Mesendoderm (in vitro differentiated cells): Measurements from ENCODE around the gene UBTD2.
A peak's percentile ranks its signal among the peaks of the same experiment; 100 is the strongest.

Experiments
- DNase-seq: peaks from one replicate; pipeline ENCODE4 v3.0.0; 2013
- H2AK5ac ChIP-seq: 2 replicates; pipeline ENCODE4 v1.6.1; 2013; ENCODE audit warnings: low read length, inconsistent platforms
- H2BK120ac ChIP-seq: 2 replicates; pipeline ENCODE4 v1.6.1; 2013; ENCODE audit warnings: low read depth, mild to moderate bottlenecking, low read length, moderate library complexity, mixed read lengths
- H2BK15ac ChIP-seq: replicated peaks from 2 replicates; pipeline ENCODE4 v1.6.1; 2013; ENCODE audit warnings: low read depth, mild to moderate bottlenecking, moderate library complexity
- H2BK5ac ChIP-seq: 2 replicates; pipeline ENCODE4 v1.6.1; 2013; ENCODE audit warnings: low read length, inconsistent platforms
- H3K18ac ChIP-seq: 2 replicates; pipeline ENCODE4 v1.6.1; 2013; ENCODE audit warnings: mild to moderate bottlenecking, low read length, mixed read lengths
- H3K23ac ChIP-seq: one replicate; pipeline ENCODE4 v1.6.1; 2013; ENCODE audit warnings: low read length
- H3K27ac ChIP-seq: 2 replicates; pipeline ENCODE4 v1.5.1; 2013; ENCODE audit warnings: low read depth, mild to moderate bottlenecking, inconsistent platforms, low read length, moderate library complexity
- H3K27me3 ChIP-seq: 2 replicates; pipeline ENCODE4 v1.6.1; 2013; ENCODE audit warnings: low read length, control low read depth, mild to moderate bottlenecking, inconsistent platforms; ENCODE audit not compliant: insufficient read depth, poor library complexity
- H3K36me3 ChIP-seq: 2 replicates; pipeline ENCODE4 v1.6.1; 2013; ENCODE audit warnings: low read length, inconsistent platforms; ENCODE audit not compliant: control insufficient read depth, insufficient read depth
- H3K4ac ChIP-seq: one replicate; pipeline ENCODE4 v1.6.1; 2013; ENCODE audit warnings: low read depth, mild to moderate bottlenecking, low read length, moderate library complexity
- H3K4me1 ChIP-seq: 2 replicates; pipeline ENCODE4 v1.6.1; 2013; ENCODE audit warnings: low read depth, low read length, inconsistent platforms; ENCODE audit not compliant: control insufficient read depth
- H3K4me2 ChIP-seq: 2 replicates; pipeline ENCODE4 v1.6.1; 2013; ENCODE audit warnings: low read length
- H3K4me3 ChIP-seq: 2 replicates; pipeline ENCODE4 v1.5.1; 2013; ENCODE audit warnings: mild to moderate bottlenecking, low read length
- H3K56ac ChIP-seq: one replicate; pipeline ENCODE4 v1.6.1; 2013; ENCODE audit warnings: low read length
- H3K79me1 ChIP-seq: 2 replicates; pipeline ENCODE4 v1.6.1; 2013; ENCODE audit warnings: low read length, inconsistent platforms
- H3K79me2 ChIP-seq: 2 replicates; pipeline ENCODE4 v1.6.1; 2013; ENCODE audit warnings: mild to moderate bottlenecking, low read length; ENCODE audit not compliant: control insufficient read depth, insufficient read depth
- H3K9ac ChIP-seq: 2 replicates; pipeline ENCODE4 v1.6.1; 2013; ENCODE audit warnings: low read length, inconsistent platforms
- H4K5ac ChIP-seq: one replicate; pipeline ENCODE4 v1.6.1; 2013; ENCODE audit warnings: low read length
- H4K8ac ChIP-seq: one replicate; pipeline ENCODE4 v1.6.1; 2013; ENCODE audit warnings: low read depth, mild to moderate bottlenecking, control low read depth, low read length, moderate library complexity
- WGBS: extraction: QIAGEN DNeasy Blood & Tissue Kit; methylation state at CpG from one replicate; pipeline ENCODE4 v1.1.7; 2013; ENCODE audit warnings: low lambda C conversion rate, missing lambda C conversion rate; ENCODE audit not compliant: insufficient coverage; ENCODE audit errors: extremely low coverage; 5-methylcytosine and 5-hydroxymethylcytosine counted together

The UBTD2 gene

DNA sequence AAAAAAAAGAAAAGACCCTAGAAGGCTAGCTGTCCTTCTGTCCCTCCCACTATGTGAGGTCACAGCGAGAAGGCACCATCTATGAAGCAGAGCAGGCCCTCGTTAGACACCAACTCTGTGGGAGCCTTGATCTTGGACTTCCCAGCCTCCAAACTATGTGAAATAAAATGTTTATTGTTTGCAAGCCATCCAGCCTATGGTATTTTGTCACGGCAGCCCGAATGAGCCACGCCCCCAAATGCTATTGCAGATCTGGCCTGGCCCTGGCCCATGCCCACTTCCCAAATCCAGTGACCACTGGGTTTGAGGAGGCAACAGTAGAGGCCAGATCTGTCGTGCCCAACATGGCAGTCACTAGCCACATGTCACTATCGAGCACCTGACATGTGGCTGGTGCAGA, 106.4 kb downstream of the UBTD2 start:
- no peak overlapping the region for H2BK120ac ChIP-seq
- no peak overlapping the region for H2BK5ac ChIP-seq
- H3K23ac ChIP-seq: no peak overlapping the region
- H3K4ac ChIP-seq: no peak overlapping the region
- no peak overlapping the region for H2BK15ac ChIP-seq
- H3K18ac ChIP-seq: no peak overlapping the region
- H4K8ac ChIP-seq: no peak overlapping the region
- no peak overlapping the region for H3K4me2 ChIP-seq
- no peak overlapping the region for H3K4me3 ChIP-seq
- H4K5ac ChIP-seq: no peak overlapping the region
- H3K36me3 ChIP-seq: no peaks in the 10 kb centered on the region
- peaks cover 13% of the 10 kb centered on the region for H3K79me1 ChIP-seq
- WGBS: no CpG with 5 or more reads among the region's 7 CpGs
- no peak overlapping the region for H3K27ac ChIP-seq
- peaks cover 15% of the 10 kb centered on the region for H3K4me1 ChIP-seq
- DNase-seq: no peak
- no peaks in the 10 kb centered on the region for H3K79me2 ChIP-seq
- no peak overlapping the region for H3K9ac ChIP-seq
- H3K27me3 ChIP-seq: no peaks in the 10 kb centered on the region
- H3K56ac ChIP-seq: no peak overlapping the region
- H2AK5ac ChIP-seq: no peak overlapping the region

DNA sequence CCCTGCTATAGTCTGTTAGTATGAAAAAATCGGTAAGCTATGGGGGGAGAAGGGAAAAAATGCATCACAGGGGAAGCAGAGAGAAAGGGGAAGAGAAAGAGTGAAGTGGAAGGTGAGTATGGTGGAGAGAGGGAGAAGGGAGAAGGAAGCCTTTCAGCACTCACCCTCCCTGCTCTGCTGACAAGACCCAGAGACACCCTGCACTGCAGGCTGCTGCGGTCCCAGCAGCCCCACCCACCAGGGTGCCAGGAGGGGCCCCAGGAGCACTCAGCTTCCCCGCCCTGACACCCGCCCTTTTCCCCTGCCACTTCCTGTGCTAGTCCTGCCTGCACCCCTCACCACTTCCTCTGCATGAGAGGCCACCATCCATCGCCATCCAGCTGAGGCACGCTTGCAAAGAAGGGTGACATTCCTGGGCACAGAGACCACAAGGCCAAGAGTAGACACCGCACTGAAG, 108.3 kb downstream of the UBTD2 start:
- Histone ChIP-seq H3K4me1 (peaks cover 15% of the 10 kb centered on the region), H2AK5ac (no peak overlapping the region), H3K27me3 (no peaks in the 10 kb centered on the region), H3K56ac (peak overlapping the region; percentile 9), H3K18ac (no peak overlapping the region), H2BK120ac (no peak overlapping the region), H4K5ac (no peak overlapping the region), H3K79me1 (peaks cover 9% of the 10 kb centered on the region), H2BK15ac (no peak overlapping the region), H3K9ac (no peak overlapping the region), H4K8ac (no peak overlapping the region), H3K4ac (no peak overlapping the region), H3K36me3 (no peaks in the 10 kb centered on the region), H3K79me2 (no peaks in the 10 kb centered on the region), H3K4me3 (no peak overlapping the region), H3K27ac (no peak overlapping the region), H2BK5ac (no peak overlapping the region), H3K4me2 (no peak overlapping the region), H3K23ac (no peak overlapping the region)
- no peak for DNase-seq
- no CpG with 5 or more reads among the region's 7 CpGs for WGBS

DNA sequence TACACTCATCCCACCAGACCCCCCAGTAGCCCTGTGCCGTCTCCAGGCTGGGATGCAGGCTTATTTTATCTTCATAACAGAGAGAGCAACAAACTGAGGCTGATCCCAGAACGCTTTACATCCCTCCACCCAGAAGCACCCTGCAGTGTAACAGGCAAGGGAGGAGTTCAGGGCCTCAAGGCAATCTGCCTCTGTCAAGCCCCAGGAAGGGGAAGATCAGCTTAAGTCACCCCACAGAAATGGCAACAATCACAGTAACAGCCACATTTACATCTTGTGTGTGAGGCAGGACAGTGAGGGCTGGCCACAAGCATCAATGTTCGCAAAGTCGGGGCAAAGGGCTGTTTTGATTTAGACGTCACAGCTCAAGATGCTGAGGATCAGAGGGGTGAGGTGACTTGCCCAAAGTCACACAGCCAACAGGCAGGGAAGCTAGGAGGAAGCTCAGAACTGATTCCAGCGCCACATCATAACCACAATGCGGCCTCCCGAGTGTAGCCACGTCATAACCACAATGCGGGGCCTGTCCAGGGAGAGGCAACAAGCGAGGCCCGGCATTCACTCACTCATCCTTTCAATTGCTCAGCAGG, 109.9 kb downstream of the UBTD2 start:
- no peaks in the 10 kb centered on the region for H3K27me3 ChIP-seq
- WGBS: no CpG with 5 or more reads among the region's 12 CpGs
- peaks cover 6% of the 10 kb centered on the region for H3K4me1 ChIP-seq
- H4K8ac ChIP-seq: no peak overlapping the region
- no peak for DNase-seq
- H3K27ac ChIP-seq: peak overlapping the region; percentile 27
- H3K9ac ChIP-seq: no peak overlapping the region
- H2AK5ac ChIP-seq: no peak overlapping the region
- no peak overlapping the region for H2BK15ac ChIP-seq
- no peak overlapping the region for H3K4me2 ChIP-seq
- H3K79me2 ChIP-seq: no peaks in the 10 kb centered on the region
- H3K18ac ChIP-seq: no peak overlapping the region
- no peak overlapping the region for H2BK5ac ChIP-seq
- H3K4me3 ChIP-seq: no peak overlapping the region
- no peak overlapping the region for H3K4ac ChIP-seq
- no peak overlapping the region for H3K23ac ChIP-seq
- H4K5ac ChIP-seq: no peak overlapping the region
- peaks cover 9% of the 10 kb centered on the region for H3K79me1 ChIP-seq
- H2BK120ac ChIP-seq: no peak overlapping the region
- peak overlapping the region; percentile 52 for H3K56ac ChIP-seq
- H3K36me3 ChIP-seq: no peaks in the 10 kb centered on the region

DNA sequence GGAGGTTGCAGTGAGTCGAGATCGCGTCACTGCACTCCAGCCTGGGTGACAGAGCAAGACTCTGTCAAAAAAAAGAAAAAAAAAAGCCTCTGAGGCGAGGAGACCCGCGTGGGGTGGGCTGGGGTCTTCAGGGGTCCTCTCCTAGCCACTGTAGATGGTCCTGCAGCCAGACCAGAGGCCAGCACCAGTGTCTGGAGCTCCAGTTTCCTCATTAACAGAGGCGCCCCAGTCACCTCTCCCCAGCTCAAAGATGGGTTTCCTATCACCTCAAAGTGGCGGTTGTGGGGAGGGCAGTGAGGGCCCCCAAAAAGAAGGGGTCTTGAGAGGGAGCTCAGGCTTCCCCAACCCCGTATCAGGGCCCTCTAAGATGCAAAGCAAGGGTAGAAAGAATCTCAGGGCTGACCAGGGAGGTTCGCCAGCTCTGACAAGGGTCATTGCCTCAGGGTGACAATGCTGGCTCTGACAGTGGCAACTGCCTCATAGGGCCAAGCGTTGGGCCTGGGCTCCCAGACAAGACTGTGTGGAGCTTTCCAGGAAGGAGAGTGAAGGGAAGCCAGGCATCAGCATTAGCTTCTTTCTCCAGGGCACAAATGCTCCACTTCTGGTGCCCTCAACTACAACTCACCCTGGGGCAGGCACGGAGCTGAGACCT, 110.5 kb downstream of the UBTD2 start:
- peak overlapping the region; percentile 28 for H3K56ac ChIP-seq
- no peak overlapping the region for H3K4ac ChIP-seq
- peaks cover 2% of the 10 kb centered on the region for H3K4me1 ChIP-seq
- WGBS: no CpG with 5 or more reads among the region's 12 CpGs
- H3K4me2 ChIP-seq: no peak overlapping the region
- H2BK5ac ChIP-seq: no peak overlapping the region
- H4K5ac ChIP-seq: no peak overlapping the region
- H3K36me3 ChIP-seq: no peaks in the 10 kb centered on the region
- no peaks in the 10 kb centered on the region for H3K79me2 ChIP-seq
- no peaks in the 10 kb centered on the region for H3K27me3 ChIP-seq
- H2BK120ac ChIP-seq: no peak overlapping the region
- no peak overlapping the region for H4K8ac ChIP-seq
- H2AK5ac ChIP-seq: no peak overlapping the region
- DNase-seq: no peak
- H2BK15ac ChIP-seq: no peak overlapping the region
- no peak overlapping the region for H3K9ac ChIP-seq
- no peak overlapping the region for H3K27ac ChIP-seq
- no peak overlapping the region for H3K23ac ChIP-seq
- H3K18ac ChIP-seq: no peak overlapping the region
- H3K79me1 ChIP-seq: peaks cover 6% of the 10 kb centered on the region
- H3K4me3 ChIP-seq: no peak overlapping the region

DNA sequence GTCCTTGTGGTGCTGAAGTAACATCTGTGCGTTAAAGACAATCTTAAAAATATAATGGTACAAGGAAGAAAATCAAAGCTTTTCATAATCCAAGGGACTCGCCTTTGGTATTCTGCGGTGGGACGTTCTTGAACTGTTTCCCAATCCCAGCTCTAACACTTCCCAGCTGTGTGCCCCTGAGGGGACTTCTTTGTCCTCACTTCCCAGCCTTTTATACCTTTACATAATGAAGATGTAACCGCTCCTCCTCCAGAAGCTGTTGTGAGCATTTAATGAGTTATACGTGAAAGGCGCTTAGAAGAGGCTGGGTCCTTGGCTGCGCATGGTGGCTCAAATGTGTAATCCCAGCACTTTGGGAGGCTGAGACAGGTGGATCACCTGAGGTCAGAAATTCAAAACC, 112.4 kb downstream of the UBTD2 start:
- Histone ChIP-seq H3K79me1 (peaks cover 6% of the 10 kb centered on the region), H4K8ac (no peak overlapping the region), H3K4me1 (peaks cover 2% of the 10 kb centered on the region), H3K79me2 (no peaks in the 10 kb centered on the region), H3K9ac (no peak overlapping the region), H3K18ac (no peak overlapping the region), H2BK15ac (no peak overlapping the region), H3K23ac (no peak overlapping the region), H3K4ac (no peak overlapping the region), H3K27ac (no peak overlapping the region), H3K4me3 (no peak overlapping the region), H2BK5ac (no peak overlapping the region), H2BK120ac (no peak overlapping the region), H3K4me2 (no peak overlapping the region), H3K56ac (no peak overlapping the region), H2AK5ac (no peak overlapping the region), H3K36me3 (no peaks in the 10 kb centered on the region), H4K5ac (no peak overlapping the region), H3K27me3 (no peaks in the 10 kb centered on the region)
- WGBS: no CpG with 5 or more reads among the region's 8 CpGs
- DNase-seq: no peak
